ENCODE data around the gene MYOZ3. TPM values are rescaled to one million over a fixed set of nuclear protein-coding genes. Genes with fewer than 3 reads are reported as not detected.

MYOZ3 gene, protein sequence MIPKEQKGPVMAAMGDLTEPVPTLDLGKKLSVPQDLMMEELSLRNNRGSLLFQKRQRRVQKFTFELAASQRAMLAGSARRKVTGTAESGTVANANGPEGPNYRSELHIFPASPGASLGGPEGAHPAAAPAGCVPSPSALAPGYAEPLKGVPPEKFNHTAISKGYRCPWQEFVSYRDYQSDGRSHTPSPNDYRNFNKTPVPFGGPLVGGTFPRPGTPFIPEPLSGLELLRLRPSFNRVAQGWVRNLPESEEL
- 2.6 and 3.2 TPM in 2 replicates for total RNA-seq
- long read RNA-seq, partial matches to known transcripts: 1 of 2 reads
- long read RNA-seq, other reads (novel, unspliced or antisense): 0 of 2 reads

GRCh38 chr5:150661086-150661485, at the start of gene MYOZ3:
Gene MYOZ3, plus strand, starts transcription at chr5:150661251. Its CDS starts 1,691 bp downstream, at chr5:150662942.
- peaks cover 32% of the 10 kb centered on the region for H3K27me3 Mint-ChIP-seq (ENCODE audit: low read depth)
- no peak for DNase-seq (ENCODE audit: low read depth, low spot score)
- H3K4me1 Mint-ChIP-seq: peaks cover 14% of the 10 kb centered on the region
- TF ChIP-seq, protein P1, sequence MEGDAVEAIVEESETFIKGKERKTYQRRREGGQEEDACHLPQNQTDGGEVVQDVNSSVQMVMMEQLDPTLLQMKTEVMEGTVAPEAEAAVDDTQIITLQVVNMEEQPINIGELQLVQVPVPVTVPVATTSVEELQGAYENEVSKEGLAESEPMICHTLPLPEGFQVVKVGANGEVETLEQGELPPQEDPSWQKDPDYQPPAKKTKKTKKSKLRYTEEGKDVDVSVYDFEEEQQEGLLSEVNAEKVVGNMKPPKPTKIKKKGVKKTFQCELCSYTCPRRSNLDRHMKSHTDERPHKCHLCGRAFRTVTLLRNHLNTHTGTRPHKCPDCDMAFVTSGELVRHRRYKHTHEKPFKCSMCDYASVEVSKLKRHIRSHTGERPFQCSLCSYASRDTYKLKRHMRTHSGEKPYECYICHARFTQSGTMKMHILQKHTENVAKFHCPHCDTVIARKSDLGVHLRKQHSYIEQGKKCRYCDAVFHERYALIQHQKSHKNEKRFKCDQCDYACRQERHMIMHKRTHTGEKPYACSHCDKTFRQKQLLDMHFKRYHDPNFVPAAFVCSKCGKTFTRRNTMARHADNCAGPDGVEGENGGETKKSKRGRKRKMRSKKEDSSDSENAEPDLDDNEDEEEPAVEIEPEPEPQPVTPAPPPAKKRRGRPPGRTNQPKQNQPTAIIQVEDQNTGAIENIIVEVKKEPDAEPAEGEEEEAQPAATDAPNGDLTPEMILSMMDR (conservative IDR thresholded peaks at IDR 0.05): no peak
- no peaks in the 10 kb centered on the region for H3K9me3 Mint-ChIP-seq
- H3K4me3 Mint-ChIP-seq: peak within 1 kb of the TSS; percentile 54
- H3K36me3 Mint-ChIP-seq (ENCODE audit: low read depth): no peaks in the 10 kb centered on the region
- peak within 1 kb of the TSS; percentile 93 for H3K27ac Mint-ChIP-seq (ENCODE audit: unreplicated experiment)

GRCh38 chr5:150612405-150612804, 48.6 kb upstream of the MYOZ3 start:
- DNase-seq (ENCODE audit: low read depth, low spot score): no peak
- Mint-ChIP-seq H3K27ac (ENCODE audit: unreplicated experiment) (no peak overlapping the region), H3K4me3 (no peak overlapping the region), H3K4me1 (peaks cover 15% of the 10 kb centered on the region), H3K9me3 (no peaks in the 10 kb centered on the region), H3K36me3 (ENCODE audit: low read depth) (no peaks in the 10 kb centered on the region), H3K27me3 (ENCODE audit: low read depth) (peaks cover 19% of the 10 kb centered on the region)
- TF ChIP-seq, protein P1 (conservative IDR thresholded peaks at IDR 0.05): no peak

GRCh38 chr5:150612905-150613670, 48.0 kb upstream of the MYOZ3 start:
- Mint-ChIP-seq H3K27ac (ENCODE audit: unreplicated experiment) (no peak overlapping the region), H3K4me1 (peaks cover 15% of the 10 kb centered on the region), H3K36me3 (ENCODE audit: low read depth) (no peaks in the 10 kb centered on the region), H3K9me3 (no peaks in the 10 kb centered on the region), H3K4me3 (no peak overlapping the region), H3K27me3 (ENCODE audit: low read depth) (peaks cover 19% of the 10 kb centered on the region)
- DNase-seq (ENCODE audit: low read depth, low spot score): no peak
- TF ChIP-seq, protein P1 (conservative IDR thresholded peaks at IDR 0.05): no peak

- DNase-seq (ENCODE audit: low read depth, low spot score): no peak
- Mint-ChIP-seq H3K4me1 (peaks cover 15% of the 10 kb centered on the region), H3K9me3 (no peaks in the 10 kb centered on the region), H3K27ac (ENCODE audit: unreplicated experiment) (no peak overlapping the region), H3K27me3 (ENCODE audit: low read depth) (peaks cover 19% of the 10 kb centered on the region), H3K4me3 (no peak overlapping the region), H3K36me3 (ENCODE audit: low read depth) (no peaks in the 10 kb centered on the region)
- TF ChIP-seq, protein P1 (conservative IDR thresholded peaks at IDR 0.05): no peak
Measured at GRCh38 chr5:150613991-150614660, 46.9 kb upstream of the MYOZ3 start.

- H3K27ac Mint-ChIP-seq (ENCODE audit: unreplicated experiment): no peak overlapping the region
- H3K36me3 Mint-ChIP-seq (ENCODE audit: low read depth): no peaks in the 10 kb centered on the region
- H3K27me3 Mint-ChIP-seq (ENCODE audit: low read depth): peaks cover 19% of the 10 kb centered on the region
- no peaks in the 10 kb centered on the region for H3K9me3 Mint-ChIP-seq
- H3K4me1 Mint-ChIP-seq: peaks cover 15% of the 10 kb centered on the region
- no peak overlapping the region for H3K4me3 Mint-ChIP-seq
- DNase-seq (ENCODE audit: low read depth, low spot score): no peak
- TF ChIP-seq, protein P1 (conservative IDR thresholded peaks at IDR 0.05): no peak
Measured at GRCh38 chr5:150614661-150615060, 46.4 kb upstream of the MYOZ3 start.

Measured in neural crest cell (in vitro differentiated cells).